SK-N-DZ (cell line): ENCODE data around the gene GAREM2.

Source experiments
- DNase-seq: peaks from one replicate; pipeline ENCODE4 v3.0.0-alpha.2; 2015; ENCODE audit warnings: low spot score

Gene GAREM2

GRCh38 chr2:26187537-26188104, 14.7 kb downstream of the GAREM2 start:
- no peak for DNase-seq

- no peak for DNase-seq
Observed at GRCh38 chr2:26189123-26189522, 16.2 kb downstream of the GAREM2 start.

GRCh38 chr2:26189751-26190150, 16.9 kb downstream of the GAREM2 start:
- no peak for DNase-seq

- no peak for DNase-seq
Observed at GRCh38 chr2:26190369-26190768, 17.5 kb downstream of the GAREM2 start.

GRCh38 chr2:26191316-26192159, 18.6 kb downstream of the GAREM2 start:
- DNase-seq: no peak

- no peak for DNase-seq
Observed at GRCh38 chr2:26193578-26194231, 20.8 kb downstream of the GAREM2 start.

- no peak for DNase-seq
Observed at GRCh38 chr2:26195040-26195984, 22.4 kb downstream of the GAREM2 start.

- no peak for DNase-seq
Observed at GRCh38 chr2:26196683-26197418, 24.0 kb downstream of the GAREM2 start.

- no peak for DNase-seq
Observed at GRCh38 chr2:26197516-26197915, 24.6 kb downstream of the GAREM2 start.

- DNase-seq: no peak
Observed at GRCh38 chr2:26202981-26203490, 30.1 kb downstream of the GAREM2 start.

GRCh38 chr2:26203906-26204305, 31.0 kb downstream of the GAREM2 start:
- no peak for DNase-seq

- no peak for DNase-seq
Observed at GRCh38 chr2:26212011-26212410, 39.1 kb downstream of the GAREM2 start.

GRCh38 chr2:26214759-26215158, 41.9 kb downstream of the GAREM2 start:
- DNase-seq: no peak

- no peak for DNase-seq
Observed at GRCh38 chr2:26215833-26216232, 42.9 kb downstream of the GAREM2 start.

- DNase-seq: no peak
Observed at GRCh38 chr2:26216587-26216986, 43.7 kb downstream of the GAREM2 start.

- DNase-seq: no peak
Observed at GRCh38 chr2:26217720-26218119, 44.8 kb downstream of the GAREM2 start.

- DNase-seq: no peak
Observed at GRCh38 chr2:26223018-26223417, 50.1 kb downstream of the GAREM2 start.

GRCh38 chr2:26224095-26224494, 51.2 kb downstream of the GAREM2 start:
- no peak for DNase-seq

GRCh38 chr2:26229595-26229994, 56.7 kb downstream of the GAREM2 start:
- no peak for DNase-seq

GRCh38 chr2:26230806-26231205, 57.9 kb downstream of the GAREM2 start:
- DNase-seq: no peak

GRCh38 chr2:26235089-26235488, 62.2 kb downstream of the GAREM2 start:
- DNase-seq: no peak
